KOPT-K1 (cell line): Measurements from ENCODE around the gene R3HDM4.

Experiments used
- H3K27ac ChIP-seq: fragments of 200-600 bp; sonication (generic); 2 replicates; pipeline ENCODE4 v1.5.1; 2016; ENCODE audit warnings: antibody characterized with exemption, mild to moderate bottlenecking, low read depth, low read length; ENCODE audit not compliant: poor library complexity, severe bottlenecking
- H3K36me3 ChIP-seq: fragments of 200-600 bp; sonication (generic); 2 replicates; pipeline ENCODE4 v1.5.1; 2017; ENCODE audit warnings: antibody characterized with exemption, mild to moderate bottlenecking, low read length, moderate library complexity; ENCODE audit not compliant: insufficient read depth
- H3K9me3 ChIP-seq: fragments of 200-600 bp; sonication (generic); 2 replicates; pipeline ENCODE4 v1.5.1; 2017; ENCODE audit warnings: antibody characterized with exemption, low read length, mild to moderate bottlenecking; ENCODE audit not compliant: insufficient read depth, poor library complexity, severe bottlenecking

Gene R3HDM4

DNA sequence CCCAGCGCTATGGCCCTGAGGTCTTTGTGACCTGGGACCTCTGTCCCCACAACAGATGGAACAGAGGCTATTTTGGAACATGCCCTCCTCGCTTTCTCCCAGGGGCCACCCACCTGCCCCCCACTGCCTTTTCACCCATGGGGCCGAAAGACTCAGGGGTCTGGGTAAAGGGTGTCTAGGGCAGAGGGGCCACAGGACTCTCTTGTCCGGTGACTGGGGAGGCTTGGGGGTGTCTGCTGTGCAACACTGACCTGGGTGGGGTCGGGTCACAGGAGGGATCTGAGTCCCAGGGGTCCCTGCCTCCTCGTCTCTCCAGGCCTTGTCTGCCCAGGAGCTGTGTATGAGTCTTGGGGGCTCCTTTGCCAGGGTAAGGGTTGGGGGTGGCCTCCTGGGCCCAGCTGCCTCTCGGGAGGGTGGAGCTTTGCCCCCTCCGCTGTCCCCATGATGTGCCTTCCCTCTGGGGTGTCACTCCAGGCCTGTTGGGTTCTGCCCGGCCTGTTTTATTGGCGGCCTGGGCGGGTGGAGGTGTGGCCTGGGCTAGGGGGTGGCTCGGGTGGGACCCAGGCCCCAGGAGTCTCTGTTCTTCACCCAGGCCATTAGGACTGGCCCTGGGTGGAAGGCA is 14.9 kb upstream of the R3HDM4 start:
- Histone ChIP-seq H3K36me3 (peaks cover 4% of the 10 kb centered on the region; the same call in 1 of the 2 replicates), H3K9me3 (no peaks in the 10 kb centered on the region), H3K27ac (no peak overlapping the region)

DNA sequence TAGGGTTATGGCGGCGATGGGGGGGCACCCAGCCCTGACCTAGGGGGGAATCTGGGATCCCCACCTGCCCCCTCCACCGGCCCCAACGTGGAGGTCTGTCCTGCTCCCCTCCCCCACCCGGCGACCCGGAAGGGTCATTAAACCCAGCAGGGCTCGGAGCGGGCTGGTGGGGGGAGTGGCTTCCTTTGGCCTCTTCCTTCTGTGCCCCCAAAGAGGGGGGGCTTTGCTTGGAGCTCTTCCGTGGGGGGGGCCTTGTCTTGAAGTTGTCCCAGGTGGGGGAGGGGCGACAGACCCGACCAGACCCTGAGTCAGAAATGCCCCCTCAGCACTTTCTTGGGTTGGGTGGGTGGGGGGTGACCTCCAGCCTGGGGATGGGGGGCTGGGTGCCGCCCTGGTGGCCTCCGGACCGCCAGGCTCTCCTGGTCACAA is 14.3 kb upstream of the R3HDM4 start:
- Histone ChIP-seq H3K36me3 (peaks cover 4% of the 10 kb centered on the region; the same call in 1 of the 2 replicates), H3K27ac (peak overlapping the region; percentile 77), H3K9me3 (no peaks in the 10 kb centered on the region)

GRCh38 chr19:926589-927350 is 13.8 kb upstream of the R3HDM4 start:
- no peaks in the 10 kb centered on the region for H3K9me3 ChIP-seq
- peaks cover 4% of the 10 kb centered on the region; the same call in 1 of the 2 replicates for H3K36me3 ChIP-seq
- H3K27ac ChIP-seq = peak overlapping the region; percentile 77

GRCh38 chr19:926323-926588 is 13.2 kb upstream of the R3HDM4 start:
- Histone ChIP-seq H3K36me3 (peaks cover 4% of the 10 kb centered on the region; the same call in 1 of the 2 replicates), H3K27ac (peak overlapping the region; percentile 77), H3K9me3 (no peaks in the 10 kb centered on the region)

- Histone ChIP-seq H3K36me3 (peaks cover 4% of the 10 kb centered on the region; the same call in 1 of the 2 replicates), H3K27ac (peak within 1 kb of the TSS; percentile 77), H3K9me3 (no peaks in the 10 kb centered on the region)
Measured at GRCh38 chr19:925526-926322, 12.7 kb upstream of the R3HDM4 start, which contains the start of gene ARID3A. Gene ARID3A, plus strand, starts transcription at chr19:926035. Its CDS starts 3,494 bp downstream, at chr19:929529.

GRCh38 chr19:925087-925525 is 12.1 kb upstream of the R3HDM4 start:
- Histone ChIP-seq H3K27ac (peak overlapping the region; percentile 77), H3K36me3 (peaks cover 4% of the 10 kb centered on the region; the same call in 1 of the 2 replicates), H3K9me3 (no peaks in the 10 kb centered on the region)

DNA sequence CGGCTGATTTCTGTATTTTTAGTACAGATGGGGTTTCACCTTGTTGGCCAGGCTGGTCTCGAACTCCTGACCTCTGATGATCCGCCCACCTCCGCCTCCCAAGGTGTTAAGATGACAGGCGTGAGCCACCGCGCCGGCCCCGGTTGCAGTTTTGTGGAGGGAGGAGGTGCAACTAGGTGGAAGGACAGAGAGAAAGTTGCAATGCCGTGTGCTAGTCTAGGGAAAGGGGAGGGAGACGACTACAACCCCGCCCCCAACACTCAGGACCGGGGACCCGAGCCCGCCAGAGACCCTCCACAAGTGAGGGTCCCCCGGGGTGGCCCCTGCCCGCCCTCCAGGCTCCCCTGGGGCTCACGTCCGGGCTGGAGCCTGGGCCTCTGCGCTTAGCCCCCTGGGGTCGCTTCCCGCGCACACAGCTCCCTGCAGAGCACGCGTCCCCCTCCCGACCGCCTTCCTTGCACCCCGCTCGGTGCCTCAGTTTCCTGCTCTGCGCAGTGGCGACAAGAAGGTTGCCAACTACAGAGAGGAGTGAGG is 11.6 kb upstream of the R3HDM4 start:
- H3K36me3 ChIP-seq = peaks cover 1% of the 10 kb centered on the region; the same call in 1 of the 2 replicates
- H3K9me3 ChIP-seq = no peaks in the 10 kb centered on the region
- H3K27ac ChIP-seq = peak overlapping the region; percentile 77

DNA sequence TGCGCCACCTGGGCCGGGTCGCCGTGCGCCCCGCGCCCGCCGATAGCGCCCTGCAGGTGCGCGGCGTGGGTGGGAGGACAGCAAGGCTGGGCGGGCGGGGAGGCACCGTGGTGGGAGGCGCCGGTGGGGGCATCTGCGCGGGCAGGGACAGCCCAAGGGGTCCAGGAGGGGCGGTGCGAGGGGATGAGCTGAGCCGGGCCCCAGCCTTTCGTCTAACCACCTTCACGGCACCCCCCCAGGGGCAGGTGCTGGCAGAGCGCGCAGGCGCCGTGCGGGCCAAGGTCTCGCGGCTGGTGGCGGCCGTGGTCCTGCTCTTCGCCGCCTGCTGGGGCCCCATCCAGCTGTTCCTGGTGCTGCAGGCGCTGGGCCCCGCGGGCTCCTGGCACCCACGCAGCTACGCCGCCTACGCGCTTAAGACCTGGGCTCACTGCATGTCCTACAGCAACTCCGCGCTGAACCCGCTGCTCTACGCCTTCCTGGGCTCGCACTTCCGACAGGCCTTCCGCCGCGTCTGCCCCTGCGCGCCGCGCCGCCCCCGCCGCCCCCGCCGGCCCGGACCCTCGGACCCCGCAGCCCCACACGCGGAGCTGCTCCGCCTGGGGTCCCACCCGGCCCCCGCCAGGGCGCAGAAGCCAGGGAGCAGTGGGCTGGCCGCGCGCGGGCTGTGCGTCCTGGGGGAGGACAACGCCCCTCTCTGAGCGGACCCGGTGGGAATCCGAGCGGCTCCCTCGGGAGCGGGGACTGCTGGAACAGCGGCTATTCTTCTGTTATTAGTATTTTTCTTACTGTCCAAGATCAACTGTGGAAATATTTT is 7.2 kb upstream of the R3HDM4 start:
- no peak overlapping the region for H3K27ac ChIP-seq
- H3K9me3 ChIP-seq = no peaks in the 10 kb centered on the region
- H3K36me3 ChIP-seq = no peaks in the 10 kb centered on the region

GRCh38 chr19:919199-920050 is 6.4 kb upstream of the R3HDM4 start:
- H3K36me3 ChIP-seq = no peaks in the 10 kb centered on the region
- H3K27ac ChIP-seq = no peak overlapping the region
- no peaks in the 10 kb centered on the region for H3K9me3 ChIP-seq

DNA sequence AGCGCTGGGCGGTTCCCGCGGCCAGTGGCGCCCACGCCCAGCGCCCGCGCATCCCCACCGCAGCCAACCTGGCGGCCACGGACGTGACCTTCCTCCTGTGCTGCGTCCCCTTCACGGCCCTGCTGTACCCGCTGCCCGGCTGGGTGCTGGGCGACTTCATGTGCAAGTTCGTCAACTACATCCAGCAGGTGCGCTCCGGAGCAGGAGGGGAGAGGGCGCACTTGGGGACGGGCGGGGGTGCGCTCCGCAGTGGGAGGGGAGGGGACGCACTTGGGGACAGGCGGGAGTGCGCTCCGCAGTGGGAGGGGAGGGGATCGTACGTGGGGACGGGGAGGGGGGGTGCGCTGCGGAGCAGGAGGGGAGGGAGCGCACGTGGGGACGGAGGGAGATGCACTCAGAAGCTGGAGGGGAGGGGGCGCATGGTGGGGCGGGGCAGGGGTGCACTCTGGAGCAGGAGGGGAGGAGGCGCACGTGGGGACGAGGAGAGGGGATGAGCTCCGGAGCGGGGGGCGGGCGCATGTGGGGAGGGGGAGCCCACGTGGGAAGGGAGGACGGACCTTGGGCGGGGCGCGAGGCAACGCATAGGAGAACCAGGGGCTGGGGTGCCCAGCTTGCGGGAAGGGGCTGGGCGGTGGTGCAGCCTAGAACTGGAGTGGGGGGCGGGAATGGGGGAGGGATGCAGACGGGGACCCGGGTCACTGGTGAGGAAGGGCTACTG is 5.6 kb upstream of the R3HDM4 start:
- Histone ChIP-seq H3K27ac (no peak overlapping the region), H3K36me3 (no peaks in the 10 kb centered on the region), H3K9me3 (no peaks in the 10 kb centered on the region)

GRCh38 chr19:918152-918437 is 5.1 kb upstream of the R3HDM4 start:
- H3K36me3 ChIP-seq = no peaks in the 10 kb centered on the region
- no peaks in the 10 kb centered on the region for H3K9me3 ChIP-seq
- no peak overlapping the region for H3K27ac ChIP-seq

GRCh38 chr19:917323-918151 is 4.5 kb upstream of the R3HDM4 start, which contains the start of gene KISS1R:
Gene KISS1R, plus strand, starts transcription at chr19:917333. Its CDS starts 170 bp downstream, at chr19:917503.
- Histone ChIP-seq H3K9me3 (no peaks in the 10 kb centered on the region), H3K36me3 (no peaks in the 10 kb centered on the region), H3K27ac (no peak within 1 kb of the TSS)
